GM13976 (cell line): ENCODE results near the gene CTTNBP2.

Experiments
- DNase-seq: peaks from one replicate; pipeline ENCODE4 v3.0.0; 2012; ENCODE audit warnings: low spot score
- in situ Hi-C: fragments of 300-500 bp; cut with MboI; formaldehyde crosslinking; loops from one replicate; pipeline ENCODE4 v1.12.0; 2022; ENCODE audit warnings: low sequenced_read_pairs, mixed read lengths, inconsistent platforms; ENCODE audit not compliant: unreplicated experiment
- TF ChIP-seq, protein P1 (sequence below): IDR thresholded peaks from 2 replicates; pipeline ENCODE4 v1.5.1; 2012; ENCODE audit warnings: borderline replicate concordance, mild to moderate bottlenecking; ENCODE audit not compliant: insufficient read depth; ENCODE audit errors: extremely low read depth, missing control alignments, control extremely low read depth

The CTTNBP2 gene

GRCh38 chr7:117666031-117666430, 207.2 kb downstream of the CTTNBP2 start:
- TF ChIP-seq, protein P1, sequence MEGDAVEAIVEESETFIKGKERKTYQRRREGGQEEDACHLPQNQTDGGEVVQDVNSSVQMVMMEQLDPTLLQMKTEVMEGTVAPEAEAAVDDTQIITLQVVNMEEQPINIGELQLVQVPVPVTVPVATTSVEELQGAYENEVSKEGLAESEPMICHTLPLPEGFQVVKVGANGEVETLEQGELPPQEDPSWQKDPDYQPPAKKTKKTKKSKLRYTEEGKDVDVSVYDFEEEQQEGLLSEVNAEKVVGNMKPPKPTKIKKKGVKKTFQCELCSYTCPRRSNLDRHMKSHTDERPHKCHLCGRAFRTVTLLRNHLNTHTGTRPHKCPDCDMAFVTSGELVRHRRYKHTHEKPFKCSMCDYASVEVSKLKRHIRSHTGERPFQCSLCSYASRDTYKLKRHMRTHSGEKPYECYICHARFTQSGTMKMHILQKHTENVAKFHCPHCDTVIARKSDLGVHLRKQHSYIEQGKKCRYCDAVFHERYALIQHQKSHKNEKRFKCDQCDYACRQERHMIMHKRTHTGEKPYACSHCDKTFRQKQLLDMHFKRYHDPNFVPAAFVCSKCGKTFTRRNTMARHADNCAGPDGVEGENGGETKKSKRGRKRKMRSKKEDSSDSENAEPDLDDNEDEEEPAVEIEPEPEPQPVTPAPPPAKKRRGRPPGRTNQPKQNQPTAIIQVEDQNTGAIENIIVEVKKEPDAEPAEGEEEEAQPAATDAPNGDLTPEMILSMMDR = no peak
- DNase-seq = no peak
- in situ Hi-C loops = no loop called here

- TF ChIP-seq, protein P1 = no peak
- in situ Hi-C loops = no loop called here
- no peak for DNase-seq
These were observed 207.9 kb downstream of the CTTNBP2 start for GRCh38 chr7:117665368-117665767.

DNA sequence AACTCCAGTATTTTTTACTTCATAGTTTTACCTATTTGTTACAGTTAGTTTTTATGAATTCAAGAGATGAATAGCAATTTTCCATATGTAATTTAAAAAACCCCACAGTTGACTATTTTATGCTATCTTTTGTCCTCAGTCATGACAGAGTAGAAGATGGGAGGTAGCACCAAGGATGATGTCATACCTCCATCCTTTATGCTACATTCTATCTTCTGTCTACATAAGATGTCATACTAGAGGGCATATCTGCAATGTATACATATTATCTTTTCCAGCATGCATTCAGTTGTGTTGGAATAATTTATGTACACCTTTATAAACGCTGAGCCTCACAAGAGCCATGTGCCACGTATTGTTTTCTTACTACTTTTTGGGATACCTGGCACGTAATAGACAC, 209.2 kb downstream of the CTTNBP2 start:
- in situ Hi-C loops = no loop called here
- no peak for DNase-seq
- TF ChIP-seq, protein P1 = no peak

- in situ Hi-C loops = no loop called here
- TF ChIP-seq, protein P1 = no peak
- DNase-seq = no peak
These were observed 211.9 kb downstream of the CTTNBP2 start for GRCh38 chr7:117661328-117661727.
